WTC11 (cell line): ENCODE results near the gene MFSD11. TPM values are rescaled to one million over a fixed set of nuclear protein-coding genes. Genes with fewer than 3 reads are reported as not detected.

ENCODE experiments used
- ATF1 ChIP-seq: sonication (generic); formaldehyde crosslinking; IDR thresholded peaks from 2 replicates; pipeline ENCODE4 v1.8.1; 2023; ENCODE audit warnings: mild to moderate bottlenecking, moderate library complexity, missing genetic modification reagents
- ATF3 ChIP-seq: sonication (generic); formaldehyde crosslinking; conservative IDR thresholded peaks from 2 replicates; pipeline ENCODE4 v1.8.1; 2022; ENCODE audit warnings: mild to moderate bottlenecking, missing genetic modification reagents
- CBFB ChIP-seq: sonication (generic); formaldehyde crosslinking; IDR thresholded peaks from 2 replicates; pipeline ENCODE4 v1.8.1; 2022; ENCODE audit warnings: mild to moderate bottlenecking, low read depth, missing genetic modification reagents
- CDX4 ChIP-seq: fragments of 250-450 bp; sonication (Bioruptor Pico); IDR thresholded peaks from 2 replicates; pipeline ENCODE4 v1.9.0; 2021; ENCODE audit warnings: moderate library complexity, mild to moderate bottlenecking, inconsistent platforms, borderline replicate concordance
- CREB1 ChIP-seq: sonication (generic); formaldehyde crosslinking; IDR thresholded peaks from 2 replicates; pipeline ENCODE4 v1.8.0; 2023; ENCODE audit warnings: mild to moderate bottlenecking, missing genetic modification reagents
- E2F5 ChIP-seq: sonication (generic); formaldehyde crosslinking; IDR thresholded peaks from 2 replicates; pipeline ENCODE4 v1.8.1; 2022; ENCODE audit warnings: mild to moderate bottlenecking, moderate library complexity, missing genetic modification reagents
- EMX1 ChIP-seq: fragments of 250-450 bp; sonication (Bioruptor Pico); IDR thresholded peaks from 2 replicates; pipeline ENCODE4 v1.8.0; 2021; ENCODE audit warnings: mild to moderate bottlenecking
- ESRRA ChIP-seq: sonication (generic); formaldehyde crosslinking; IDR thresholded peaks from 2 replicates; pipeline ENCODE4 v1.8.1; 2022; ENCODE audit warnings: mild to moderate bottlenecking, missing genetic modification reagents, borderline replicate concordance
- ETV6 ChIP-seq: sonication (generic); formaldehyde crosslinking; IDR thresholded peaks from 2 replicates; pipeline ENCODE4 v1.8.1; 2022; ENCODE audit warnings: mild to moderate bottlenecking, missing genetic modification reagents
- GABPB1 ChIP-seq: sonication (generic); formaldehyde crosslinking; IDR thresholded peaks from 2 replicates; pipeline ENCODE4 v1.8.1; 2023; ENCODE audit warnings: mild to moderate bottlenecking, missing genetic modification reagents
- GTF2I ChIP-seq: fragments of 250-450 bp; sonication (Bioruptor Pico); conservative IDR thresholded peaks from 2 replicates; pipeline ENCODE4 v1.4.0; 2021; ENCODE audit warnings: mild to moderate bottlenecking
- JUN ChIP-seq: sonication (generic); formaldehyde crosslinking; IDR thresholded peaks from 2 replicates; pipeline ENCODE4 v1.8.0; 2023; ENCODE audit warnings: mild to moderate bottlenecking, missing genetic modification reagents
- KAT7 ChIP-seq: sonication (generic); formaldehyde crosslinking; IDR thresholded peaks from 2 replicates; pipeline ENCODE4 v1.8.1; 2023; ENCODE audit warnings: missing genetic modification reagents, mild to moderate bottlenecking, borderline replicate concordance
- MXD4 ChIP-seq: fragments of 250-450 bp; sonication (Bioruptor Pico); IDR thresholded peaks from 2 replicates; pipeline ENCODE4 v1.8.0; 2021; ENCODE audit warnings: mild to moderate bottlenecking, moderate library complexity, borderline replicate concordance
- MYBL2 ChIP-seq: sonication (generic); formaldehyde crosslinking; IDR thresholded peaks from 2 replicates; pipeline ENCODE4 v1.8.1; 2023; ENCODE audit warnings: mild to moderate bottlenecking, moderate library complexity, missing genetic modification reagents
- NFATC4 ChIP-seq: fragments of 250-450 bp; sonication (Bioruptor Pico); IDR thresholded peaks from 2 replicates; pipeline ENCODE4 v1.9.0; 2021; ENCODE audit warnings: mild to moderate bottlenecking
- NFE2L1 ChIP-seq: sonication (generic); formaldehyde crosslinking; IDR thresholded peaks from 2 replicates; pipeline ENCODE4 v1.8.1; 2023; ENCODE audit warnings: missing genetic modification reagents
- NR2C2 ChIP-seq: sonication (generic); formaldehyde crosslinking; IDR thresholded peaks from 2 replicates; pipeline ENCODE4 v1.8.0; 2022; ENCODE audit warnings: mild to moderate bottlenecking, missing genetic modification reagents
- OVOL2 ChIP-seq: fragments of 250-450 bp; sonication (Bioruptor Pico); IDR thresholded peaks from 2 replicates; pipeline ENCODE4 v1.9.0; 2021; ENCODE audit warnings: mild to moderate bottlenecking, borderline replicate concordance
- SMAD4 ChIP-seq: sonication (generic); formaldehyde crosslinking; IDR thresholded peaks from 2 replicates; pipeline ENCODE4 v1.8.0; 2022; ENCODE audit warnings: mild to moderate bottlenecking, missing genetic modification reagents
- SP1 ChIP-seq: sonication (generic); formaldehyde crosslinking; conservative IDR thresholded peaks from 2 replicates; pipeline ENCODE4 v1.8.1; 2022; ENCODE audit warnings: missing genetic modification reagents
- TCF7 ChIP-seq: sonication (generic); formaldehyde crosslinking; IDR thresholded peaks from 2 replicates; pipeline ENCODE4 v1.8.0; 2022; ENCODE audit warnings: mild to moderate bottlenecking, low read depth, missing genetic modification reagents, moderate library complexity
- TEAD1 ChIP-seq: sonication (generic); formaldehyde crosslinking; IDR thresholded peaks from 2 replicates; pipeline ENCODE4 v1.8.0; 2022; ENCODE audit warnings: mild to moderate bottlenecking, missing genetic modification reagents
- TEAD4 ChIP-seq: sonication (generic); formaldehyde crosslinking; IDR thresholded peaks from 2 replicates; pipeline ENCODE4 v1.8.0; 2022; ENCODE audit warnings: mild to moderate bottlenecking, missing genetic modification reagents
- TP53 ChIP-seq: sonication (generic); formaldehyde crosslinking; IDR thresholded peaks from 2 replicates; pipeline ENCODE4 v1.8.1; 2023; ENCODE audit warnings: mild to moderate bottlenecking, missing genetic modification reagents
- USF1 ChIP-seq: sonication (generic); formaldehyde crosslinking; IDR thresholded peaks from 2 replicates; pipeline ENCODE4 v1.8.0; 2022; ENCODE audit warnings: mild to moderate bottlenecking, missing genetic modification reagents
- ZBTB43 ChIP-seq: sonication (generic); formaldehyde crosslinking; IDR thresholded peaks from 2 replicates; pipeline ENCODE4 v1.8.1; 2023; ENCODE audit warnings: mild to moderate bottlenecking, missing genetic modification reagents
- ZMAT4 ChIP-seq: fragments of 250-450 bp; sonication (Bioruptor Pico); IDR thresholded peaks from 2 replicates; pipeline ENCODE4 v1.9.0; 2021; ENCODE audit warnings: mild to moderate bottlenecking
- ZNF121 ChIP-seq: sonication (generic); formaldehyde crosslinking; IDR thresholded peaks from 2 replicates; pipeline ENCODE4 v1.8.0; 2023; ENCODE audit warnings: missing genetic modification reagents
- ZNF263 ChIP-seq: sonication (generic); formaldehyde crosslinking; IDR thresholded peaks from 2 replicates; pipeline ENCODE4 v1.8.1; 2022; ENCODE audit warnings: low read depth, mild to moderate bottlenecking, moderate library complexity, missing genetic modification reagents
- ZNF416 ChIP-seq: fragments of 250-450 bp; sonication (Bioruptor Pico); IDR thresholded peaks from 2 replicates; pipeline ENCODE4 v1.9.0; 2021; ENCODE audit warnings: mild to moderate bottlenecking, inconsistent platforms
- ZNF671 ChIP-seq: fragments of 250-450 bp; sonication (Bioruptor Pico); IDR thresholded peaks from 2 replicates; pipeline ENCODE4 v1.8.0; 2021; ENCODE audit warnings: mild to moderate bottlenecking
- total RNA-seq: library from RNA; stranded (reverse); gene quantifications from 3 replicates; pipeline ENCODE4 v1.2.3, GENCODE V29; 2021
- TF ChIP-seq, protein P1 (sequence below): sonication (generic); formaldehyde crosslinking; IDR thresholded peaks from 2 replicates; pipeline ENCODE4 v1.8.0; 2022; ENCODE audit warnings: mild to moderate bottlenecking, missing genetic modification reagents
- TF ChIP-seq, protein P2 (sequence below): sonication (generic); formaldehyde crosslinking; IDR thresholded peaks from 2 replicates; pipeline ENCODE4 v1.8.1; 2022; ENCODE audit warnings: missing genetic modification reagents, borderline replicate concordance

Gene MFSD11
- total RNA-seq, 1 experiment from 2014 or later, result 16.6 TPM

DNA sequence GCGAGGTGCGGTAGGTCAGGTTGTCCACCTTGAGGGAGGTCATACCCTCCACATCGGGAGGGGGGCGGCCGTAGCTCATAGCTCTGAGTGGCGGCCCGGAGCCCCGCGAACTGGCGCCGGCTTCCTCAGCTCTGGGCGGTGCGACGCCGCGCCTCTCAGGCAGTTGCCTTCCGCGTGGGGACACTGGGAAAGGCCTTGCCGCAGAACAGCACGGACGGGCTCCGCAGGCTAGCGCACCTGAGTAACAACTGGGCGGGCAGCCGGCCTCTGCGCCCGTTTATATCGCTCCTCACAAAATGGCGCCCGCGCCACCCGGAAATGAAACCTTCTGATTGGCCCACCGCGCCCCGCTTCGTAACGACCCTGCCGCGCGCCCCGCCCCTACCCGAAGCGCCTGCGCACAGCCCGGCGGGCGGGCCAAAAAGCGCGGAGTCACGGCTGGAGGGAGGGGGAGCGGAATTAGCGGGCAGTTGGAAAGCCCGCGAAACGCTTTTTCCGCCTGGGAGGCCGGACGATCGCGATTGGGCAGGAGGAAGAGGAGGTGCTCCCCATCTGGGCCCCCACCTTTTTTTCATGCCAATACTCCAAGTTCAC is 740 bp upstream of the MFSD11 start, which contains the start of gene SRSF2 (continued):
- TF ChIP-seq CDX4 (CRISPR knock-in tag), result peak; percentile 33; the same call in 1 of the 2 replicates
- peak; percentile 73 for TF ChIP-seq ETV6 (CRISPR knock-in tag)
- peak; percentile 99 for TF ChIP-seq E2F5 (CRISPR knock-in tag)
- peak; percentile 29; the same call in 1 of the 2 replicates for TF ChIP-seq ATF1 (CRISPR knock-in tag)
- no peak for TF ChIP-seq ZNF121 (CRISPR knock-in tag)
- TF ChIP-seq ZNF263 (CRISPR knock-in tag), result peak; percentile 88
- TF ChIP-seq MYBL2, result peak; percentile 93
- peak; percentile 80 for TF ChIP-seq GABPB1
- peak; percentile 100 for TF ChIP-seq NFE2L1 (CRISPR knock-in tag)
- TF ChIP-seq TP53, result 0 out of 2 replicates have a peak, but pooled peaks have one; percentile 77
- peak; percentile 76 for TF ChIP-seq ATF3 (CRISPR knock-in tag)
- no peak for TF ChIP-seq OVOL2 (CRISPR knock-in tag)
- TF ChIP-seq TEAD1 (CRISPR knock-in tag), result no peak
- no peak for TF ChIP-seq ZNF671 (CRISPR knock-in tag)
- TF ChIP-seq, protein P1, sequence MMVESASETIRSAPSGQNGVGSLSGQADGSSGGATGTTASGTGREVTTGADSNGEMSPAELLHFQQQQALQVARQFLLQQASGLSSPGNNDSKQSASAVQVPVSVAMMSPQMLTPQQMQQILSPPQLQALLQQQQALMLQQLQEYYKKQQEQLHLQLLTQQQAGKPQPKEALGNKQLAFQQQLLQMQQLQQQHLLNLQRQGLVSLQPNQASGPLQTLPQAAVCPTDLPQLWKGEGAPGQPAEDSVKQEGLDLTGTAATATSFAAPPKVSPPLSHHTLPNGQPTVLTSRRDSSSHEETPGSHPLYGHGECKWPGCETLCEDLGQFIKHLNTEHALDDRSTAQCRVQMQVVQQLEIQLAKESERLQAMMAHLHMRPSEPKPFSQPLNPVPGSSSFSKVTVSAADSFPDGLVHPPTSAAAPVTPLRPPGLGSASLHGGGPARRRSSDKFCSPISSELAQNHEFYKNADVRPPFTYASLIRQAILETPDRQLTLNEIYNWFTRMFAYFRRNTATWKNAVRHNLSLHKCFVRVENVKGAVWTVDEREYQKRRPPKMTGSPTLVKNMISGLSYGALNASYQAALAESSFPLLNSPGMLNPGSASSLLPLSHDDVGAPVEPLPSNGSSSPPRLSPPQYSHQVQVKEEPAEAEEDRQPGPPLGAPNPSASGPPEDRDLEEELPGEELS (CRISPR knock-in tag), result peak; percentile 87; the same call in 1 of the 2 replicates
- TF ChIP-seq TEAD4, result peak; percentile 77; the same call in 1 of the 2 replicates
- TF ChIP-seq, protein P2, sequence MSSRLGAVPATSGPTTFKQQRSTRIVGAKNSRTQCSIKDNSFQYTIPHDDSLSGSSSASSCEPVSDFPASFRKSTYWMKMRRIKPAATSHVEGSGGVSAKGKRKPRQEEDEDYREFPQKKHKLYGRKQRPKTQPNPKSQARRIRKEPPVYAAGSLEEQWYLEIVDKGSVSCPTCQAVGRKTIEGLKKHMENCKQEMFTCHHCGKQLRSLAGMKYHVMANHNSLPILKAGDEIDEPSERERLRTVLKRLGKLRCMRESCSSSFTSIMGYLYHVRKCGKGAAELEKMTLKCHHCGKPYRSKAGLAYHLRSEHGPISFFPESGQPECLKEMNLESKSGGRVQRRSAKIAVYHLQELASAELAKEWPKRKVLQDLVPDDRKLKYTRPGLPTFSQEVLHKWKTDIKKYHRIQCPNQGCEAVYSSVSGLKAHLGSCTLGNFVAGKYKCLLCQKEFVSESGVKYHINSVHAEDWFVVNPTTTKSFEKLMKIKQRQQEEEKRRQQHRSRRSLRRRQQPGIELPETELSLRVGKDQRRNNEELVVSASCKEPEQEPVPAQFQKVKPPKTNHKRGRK (CRISPR knock-in tag), result 0 out of 2 replicates have a peak, but pooled peaks have one; percentile 51
- 0 out of 2 replicates have a peak, but pooled peaks have one; percentile 14 for TF ChIP-seq CREB1
- peak; percentile 71; the same call in 1 of the 2 replicates for TF ChIP-seq ESRRA (CRISPR knock-in tag)
- TF ChIP-seq JUN (CRISPR knock-in tag), result peak; percentile 40; the same call in 1 of the 2 replicates
- peak; percentile 81; the same call in 1 of the 2 replicates for TF ChIP-seq CBFB
- TF ChIP-seq NR2C2, result no peak
- TF ChIP-seq MXD4 (CRISPR knock-in tag), result no peak
- peak; percentile 91 for TF ChIP-seq SP1 (CRISPR knock-in tag)
- TF ChIP-seq ZNF416 (CRISPR knock-in tag), result peak; percentile 84; the same call in 1 of the 2 replicates
- peak; percentile 42; the same call in 1 of the 2 replicates for TF ChIP-seq KAT7 (CRISPR knock-in tag)
- 0 out of 2 replicates have a peak, but pooled peaks have one; percentile 23 for TF ChIP-seq NFATC4 (CRISPR knock-in tag)
- TF ChIP-seq TCF7 (CRISPR knock-in tag), result peak; percentile 94; the same call in 1 of the 2 replicates
- no peak for TF ChIP-seq GTF2I (CRISPR knock-in tag)
- TF ChIP-seq ZMAT4 (CRISPR knock-in tag), result no peak
- peak; percentile 39; the same call in 1 of the 2 replicates for TF ChIP-seq USF1
- TF ChIP-seq SMAD4 (CRISPR knock-in tag), result no peak; the same call in 1 of the 2 replicates
- 0 out of 2 replicates have a peak, but pooled peaks have one; percentile 45 for TF ChIP-seq EMX1 (CRISPR knock-in tag)
- TF ChIP-seq ZBTB43, result peak; percentile 89
